ENCODE results near the gene TMPRSS11E.
"Not testable (repeated sequence)": the region's sequence is repeated elsewhere in the genome, so short reads cannot be mapped to it uniquely, and the experiment has no call there.

TMPRSS11E gene, protein sequence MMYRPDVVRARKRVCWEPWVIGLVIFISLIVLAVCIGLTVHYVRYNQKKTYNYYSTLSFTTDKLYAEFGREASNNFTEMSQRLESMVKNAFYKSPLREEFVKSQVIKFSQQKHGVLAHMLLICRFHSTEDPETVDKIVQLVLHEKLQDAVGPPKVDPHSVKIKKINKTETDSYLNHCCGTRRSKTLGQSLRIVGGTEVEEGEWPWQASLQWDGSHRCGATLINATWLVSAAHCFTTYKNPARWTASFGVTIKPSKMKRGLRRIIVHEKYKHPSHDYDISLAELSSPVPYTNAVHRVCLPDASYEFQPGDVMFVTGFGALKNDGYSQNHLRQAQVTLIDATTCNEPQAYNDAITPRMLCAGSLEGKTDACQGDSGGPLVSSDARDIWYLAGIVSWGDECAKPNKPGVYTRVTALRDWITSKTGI

GRCh38 chr4:68447201-68447600, at the start of gene TMPRSS11E:
TMPRSS11E (plus strand) TSS chr4:68447463; CDS start chr4:68447513, 50 bp downstream.
- DNase-seq, result no peak

- DNase-seq, result no peak
Observed at GRCh38 chr4:68399306-68399705, 48.0 kb upstream of the TMPRSS11E start.

DNA sequence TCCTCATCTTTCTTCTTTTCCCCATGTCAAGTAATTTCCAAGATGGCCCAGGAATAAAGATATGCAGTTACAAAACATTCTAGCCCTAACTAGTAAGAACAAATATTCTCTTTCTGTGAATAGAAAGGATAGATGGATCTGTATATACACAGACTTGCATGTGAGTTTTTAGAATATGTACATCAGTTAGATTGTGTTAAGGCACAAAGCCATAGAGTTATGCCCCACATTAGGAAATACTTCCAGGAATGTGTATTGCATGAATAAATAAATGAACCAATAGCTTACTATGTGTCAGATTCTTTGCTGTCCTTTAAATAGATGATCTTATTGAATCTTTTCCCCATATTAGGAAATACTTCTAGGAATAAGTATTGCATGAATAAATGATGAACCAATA, 46.0 kb upstream of the TMPRSS11E start:
- no peak for DNase-seq

GRCh38 chr4:68404153-68404552, 43.1 kb upstream of the TMPRSS11E start:
- no peak for DNase-seq

GRCh38 chr4:68405718-68406478, 41.4 kb upstream of the TMPRSS11E start:
- not testable (repeated sequence) for DNase-seq

- no peak for DNase-seq
Observed at GRCh38 chr4:68406479-68406859, 40.8 kb upstream of the TMPRSS11E start.

DNA sequence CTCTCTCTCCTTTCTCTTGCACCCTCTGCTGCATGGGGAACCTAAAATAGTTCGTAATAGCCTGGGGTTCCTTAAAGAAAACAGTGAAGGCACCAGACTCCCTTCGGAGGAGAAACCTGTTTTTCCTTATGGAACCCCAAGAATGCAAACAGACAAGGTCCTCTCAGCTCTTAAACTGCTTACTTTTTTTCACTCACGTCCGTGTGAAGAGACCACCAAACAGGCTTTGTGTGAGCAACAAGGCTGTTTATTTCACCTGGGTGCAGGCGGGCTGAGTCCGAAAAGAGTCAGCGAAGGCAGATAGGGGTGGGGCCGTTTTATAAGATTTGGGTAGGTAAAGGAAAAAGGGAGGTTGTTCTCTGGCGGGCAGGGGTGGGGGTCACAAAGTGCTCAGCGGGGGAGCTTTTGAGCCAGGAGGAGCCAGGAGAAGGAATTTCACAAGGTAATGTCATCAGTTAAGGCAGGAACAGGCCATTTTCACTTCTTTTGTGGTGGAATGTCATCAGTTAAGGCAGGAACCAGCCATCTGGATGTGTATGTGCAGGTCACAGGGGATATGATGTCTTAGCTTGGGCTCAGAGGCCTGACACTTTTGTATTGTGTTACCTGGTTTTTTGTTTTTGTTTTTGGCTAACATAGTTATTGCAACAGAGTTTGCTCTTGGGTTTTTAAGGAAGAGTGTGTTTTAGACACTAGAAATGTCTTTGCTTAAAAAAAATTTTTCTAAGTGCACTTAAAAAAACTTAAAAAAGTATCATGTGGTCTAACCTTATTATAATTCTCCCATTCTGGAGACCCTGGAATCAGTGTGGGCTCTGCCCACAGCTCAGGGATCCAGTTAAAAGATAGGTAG, 40.0 kb upstream of the TMPRSS11E start:
- not testable (repeated sequence) for DNase-seq

DNA sequence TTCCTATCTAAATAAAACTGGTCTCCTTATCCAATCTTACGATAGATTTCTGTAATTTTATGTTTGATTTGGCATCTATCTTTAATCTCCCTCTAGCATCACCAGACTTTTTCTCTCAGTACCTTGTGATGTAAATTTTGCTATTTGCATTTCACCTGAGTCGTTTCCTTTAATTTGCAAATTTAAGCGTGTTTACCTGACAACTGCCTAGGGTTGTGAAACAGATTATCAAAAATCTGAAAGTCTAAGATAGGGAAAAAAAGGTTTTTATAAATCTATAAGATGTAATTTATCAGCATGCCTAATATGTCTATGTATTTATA, 39.4 kb upstream of the TMPRSS11E start:
- no peak for DNase-seq

DNA sequence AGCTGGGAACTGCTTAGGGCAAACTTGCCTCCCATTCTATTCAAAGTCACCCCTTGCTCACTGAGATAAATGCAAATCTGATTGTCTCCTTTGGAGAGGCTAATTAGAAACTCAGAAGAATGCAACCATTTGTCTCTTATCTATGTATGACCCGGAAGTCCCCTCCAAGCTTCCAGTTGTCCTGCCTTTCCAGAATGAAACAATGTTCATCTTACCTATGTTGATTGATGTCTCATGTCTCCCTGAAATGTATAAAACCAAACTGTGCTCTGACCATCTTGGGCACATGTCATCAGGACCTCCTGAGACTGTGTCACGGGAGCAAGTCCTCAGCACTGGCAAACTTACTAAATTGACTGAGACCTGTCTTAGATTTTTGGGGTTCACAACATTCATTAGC, 37.1 kb upstream of the TMPRSS11E start:
- no peak for DNase-seq

DNA sequence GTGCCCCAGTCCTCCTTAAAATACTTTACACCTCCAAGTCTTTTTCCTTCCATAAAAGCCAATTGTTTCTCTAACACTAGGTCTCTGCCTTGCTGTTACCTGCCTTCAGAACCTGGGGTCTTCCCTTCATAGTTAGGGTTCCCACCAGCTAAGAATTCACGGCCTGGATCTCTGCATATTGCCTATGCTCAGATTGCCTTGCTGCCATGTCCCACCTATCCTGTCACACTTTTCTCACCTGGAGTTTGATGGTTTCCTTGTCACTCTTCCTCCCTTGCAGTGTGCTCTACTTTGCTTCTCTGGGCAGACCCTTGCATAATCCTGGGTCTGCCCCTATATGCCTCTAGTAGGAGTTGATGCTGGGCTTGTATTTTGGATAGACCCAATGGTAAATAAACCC, 36.6 kb upstream of the TMPRSS11E start:
- DNase-seq, result no peak

- not testable (repeated sequence) for DNase-seq
Observed at GRCh38 chr4:68412031-68412430, 35.2 kb upstream of the TMPRSS11E start.

DNA sequence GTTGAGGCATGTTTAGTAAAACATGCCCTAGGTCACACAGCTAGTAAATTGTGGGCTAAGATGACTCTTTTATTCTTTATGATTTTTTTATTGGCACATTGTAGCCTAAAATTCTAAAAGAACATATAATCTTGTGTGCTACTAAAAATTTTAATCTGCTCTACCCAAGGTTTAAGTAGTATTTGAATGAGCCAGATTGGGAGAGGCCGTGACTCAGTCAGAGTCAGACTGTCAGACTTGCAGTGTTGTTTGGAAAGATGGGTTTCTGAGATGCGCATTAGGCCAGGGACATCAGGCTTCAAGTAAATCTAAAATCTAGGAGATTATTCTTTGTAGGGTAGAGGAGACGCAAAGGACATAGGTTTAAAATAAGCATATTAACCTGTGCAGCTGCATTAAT, 30.7 kb upstream of the TMPRSS11E start:
- no peak for DNase-seq

DNA sequence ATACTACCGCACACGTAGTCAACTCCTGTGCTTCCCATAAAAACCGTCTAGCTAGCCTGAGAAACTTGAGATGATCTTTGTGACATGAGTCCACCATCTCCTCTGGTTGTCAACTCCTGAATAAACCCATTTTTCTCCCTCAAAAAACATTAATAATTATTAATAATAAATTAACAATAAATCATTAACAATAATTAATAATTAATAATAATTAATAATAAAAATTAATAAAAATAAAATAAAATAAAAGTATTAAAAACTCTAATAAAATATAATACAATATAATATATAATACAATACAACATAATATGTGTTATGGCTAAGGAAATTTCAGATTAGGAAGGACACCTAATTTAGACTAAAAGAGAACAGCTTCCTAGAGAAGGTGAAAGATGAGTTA, 20.7 kb upstream of the TMPRSS11E start:
- DNase-seq, result no peak

DNA sequence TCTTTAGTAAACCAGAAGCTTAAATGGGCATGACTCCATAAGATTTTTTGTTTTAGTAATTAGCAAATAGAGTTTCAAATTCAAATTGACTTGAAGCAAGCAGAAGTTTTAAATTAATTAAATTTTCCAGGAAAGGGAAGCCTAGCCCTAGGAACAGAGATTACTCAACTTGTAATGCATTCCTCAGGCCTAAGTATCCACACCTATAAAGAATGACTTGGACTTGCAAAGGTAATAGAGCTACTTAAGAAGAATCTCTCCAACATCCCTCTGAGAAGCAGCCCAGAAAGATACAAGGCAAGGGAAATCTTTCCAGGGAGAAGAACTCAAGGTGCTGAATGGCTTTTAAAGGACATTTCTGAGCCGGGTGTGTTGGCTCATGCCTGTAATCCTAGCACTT, 16.9 kb upstream of the TMPRSS11E start:
- no peak for DNase-seq

- DNase-seq, result no peak
Observed at GRCh38 chr4:68432320-68432719, 14.9 kb upstream of the TMPRSS11E start.

- no peak for DNase-seq
Observed at GRCh38 chr4:68433582-68433981, 13.7 kb upstream of the TMPRSS11E start.

- DNase-seq, result no peak
Observed at GRCh38 chr4:68434277-68434676, 13.0 kb upstream of the TMPRSS11E start.

DNA sequence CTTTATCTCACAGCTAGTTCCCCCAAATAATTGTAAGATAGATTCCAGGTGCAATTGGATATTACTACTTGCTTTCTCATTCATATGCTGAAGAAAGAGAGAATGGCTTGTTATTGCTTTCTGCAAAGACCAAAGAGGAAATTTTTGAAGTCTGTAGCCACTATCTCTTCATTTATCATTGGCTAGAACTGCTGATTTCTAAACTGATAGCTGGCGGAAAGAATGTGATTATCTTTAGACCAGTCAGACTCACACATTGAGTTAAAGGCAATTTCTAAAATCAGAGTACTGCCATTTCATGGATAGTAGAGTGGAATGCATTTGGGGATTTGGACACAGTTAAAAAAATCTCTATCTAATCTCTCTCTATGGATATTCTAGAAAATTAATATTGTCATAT, 12.4 kb upstream of the TMPRSS11E start:
- no peak for DNase-seq

- no peak for DNase-seq
Observed at GRCh38 chr4:68445111-68445510, 2.2 kb upstream of the TMPRSS11E start.

- no peak for DNase-seq
Observed at GRCh38 chr4:68451246-68452211, 4.3 kb downstream of the TMPRSS11E start.

- DNase-seq, result no peak
Observed at GRCh38 chr4:68460085-68460484, 12.8 kb downstream of the TMPRSS11E start.

DNA sequence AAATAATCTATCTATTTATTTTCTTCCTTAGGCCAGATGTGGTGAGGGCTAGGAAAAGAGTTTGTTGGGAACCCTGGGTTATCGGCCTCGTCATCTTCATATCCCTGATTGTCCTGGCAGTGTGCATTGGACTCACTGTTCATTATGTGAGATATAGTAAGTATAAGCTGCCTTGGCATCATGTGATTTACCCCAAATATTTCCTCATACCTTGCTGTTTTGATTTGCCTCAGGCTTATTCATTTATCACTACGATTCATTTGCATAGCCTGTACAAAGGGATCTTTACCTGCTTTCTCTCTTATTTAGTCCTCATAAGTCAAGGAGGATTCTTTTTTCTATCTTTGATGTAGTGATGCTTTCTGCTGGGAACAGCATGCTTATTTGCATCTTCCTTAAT, 14.5 kb downstream of the TMPRSS11E start:
- DNase-seq, result no peak

Measured in DMS79 (cell line).